OCI-LY1 (cell line): Measurements from ENCODE around the gene EN1.

Source experiments
- CTCF ChIP-seq: fragments of 200-600 bp; sonication (generic), shearing (Covaris generic); IDR thresholded peaks from 2 replicates; pipeline ENCODE4 v1.5.1; 2017; ENCODE audit warnings: mild to moderate bottlenecking, antibody characterized with exemption, low read length, moderate library complexity, mixed read lengths
- EZH2 ChIP-seq: fragments of 200-600 bp; sonication (generic), shearing (Covaris generic); IDR thresholded peaks from 2 replicates; pipeline ENCODE4 v1.8.0; 2017; ENCODE audit warnings: borderline replicate concordance, mixed run types, mild to moderate bottlenecking, antibody characterized with exemption, low read length, moderate library complexity, mixed read lengths

GRCh38 chr2:118854507-118855345 lies 7.3 kb upstream of the EN1 start:
- TF ChIP-seq CTCF (no peak), EZH2 (no peak)
